ENCODE results near the gene IRAK3.
"Not testable (repeated sequence)": the region's sequence is repeated elsewhere in the genome, so short reads cannot be mapped to it uniquely, and the experiment has no call there.

IRAK3 gene

DNA sequence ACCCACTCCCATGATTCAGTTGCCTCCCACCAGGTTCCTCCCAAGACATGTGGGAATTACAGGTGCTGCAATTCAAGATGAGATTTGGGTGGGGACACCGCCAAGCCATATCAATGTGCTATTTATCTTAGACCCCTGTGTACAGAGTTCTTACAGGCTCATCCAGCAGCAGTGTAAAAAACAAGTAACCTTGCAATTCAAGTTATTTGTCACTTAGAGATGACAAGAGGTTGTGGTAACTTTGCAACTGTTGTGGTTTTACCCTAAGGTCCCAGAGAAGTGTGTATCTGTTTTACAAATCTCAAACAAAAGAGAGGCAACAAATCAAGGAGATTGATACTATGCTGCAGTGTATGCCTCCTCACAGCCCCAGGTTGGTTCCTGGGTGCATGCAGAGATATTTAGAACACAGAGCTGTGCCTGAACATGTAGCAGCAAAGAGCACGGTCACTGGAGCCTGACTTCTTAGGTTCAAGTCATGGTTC is 101.7 kb downstream of the IRAK3 start:
- DNase-seq: peak in 1 of 3 donors; percentile 9
- Histone ChIP-seq H3K27me3 (replicated peaks; ENCODE audit: control insufficient read depth, insufficient read depth, low read length, poor library complexity, severe bottlenecking) (no peaks in the 10 kb centered on the region), H3K36me3 (ENCODE audit: control insufficient read depth, insufficient read depth, low read length) (no peaks in the 10 kb centered on the region), H3K9me3 (ENCODE audit: control insufficient read depth, low read length) (no peaks in the 10 kb centered on the region), H3K27ac (ENCODE audit: insufficient read depth, low read length, poor library complexity, severe bottlenecking) (no peak overlapping the region), H3K4me3 (ENCODE audit: insufficient read depth, low read depth, low read length, poor library complexity, severe bottlenecking) (no peak overlapping the region), H3K4me1 (ENCODE audit: control insufficient read depth, insufficient read depth, low read length, poor library complexity, severe bottlenecking) (peaks cover 45% of the 10 kb centered on the region)

DNA sequence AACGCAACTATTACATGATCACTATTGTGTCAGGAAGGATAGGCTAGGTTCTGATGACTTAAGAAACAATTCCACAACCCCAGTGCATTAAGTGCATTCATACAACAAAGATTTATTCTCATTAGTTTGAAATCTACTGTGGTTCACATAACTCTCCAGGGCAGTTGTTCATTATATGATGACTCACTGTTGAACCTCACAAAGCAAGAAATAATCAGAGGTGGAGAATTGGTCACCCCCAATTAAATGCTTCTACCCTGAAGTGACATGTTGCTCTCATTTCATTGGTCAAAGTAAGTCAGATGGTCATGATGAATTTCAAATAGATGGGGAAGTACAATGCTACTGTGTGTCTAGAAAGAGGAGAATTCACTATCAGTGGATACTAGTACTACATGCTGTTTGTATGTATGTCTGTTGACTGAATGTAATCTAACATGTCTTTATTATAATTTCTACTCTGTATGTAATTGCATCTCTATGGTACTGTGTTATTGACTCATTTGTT is 107.2 kb downstream of the IRAK3 start:
- Histone ChIP-seq H3K4me3 (ENCODE audit: insufficient read depth, low read depth, low read length, poor library complexity, severe bottlenecking) (no peak overlapping the region), H3K4me1 (ENCODE audit: control insufficient read depth, insufficient read depth, low read length, poor library complexity, severe bottlenecking) (peaks cover 14% of the 10 kb centered on the region), H3K27me3 (replicated peaks; ENCODE audit: control insufficient read depth, insufficient read depth, low read length, poor library complexity, severe bottlenecking) (no peaks in the 10 kb centered on the region), H3K9me3 (ENCODE audit: control insufficient read depth, low read length) (no peaks in the 10 kb centered on the region), H3K36me3 (ENCODE audit: control insufficient read depth, insufficient read depth, low read length) (no peaks in the 10 kb centered on the region), H3K27ac (ENCODE audit: insufficient read depth, low read length, poor library complexity, severe bottlenecking) (no peak overlapping the region)
- DNase-seq: no peak

GRCh38 chr12:66297080-66297479 is 108.1 kb downstream of the IRAK3 start:
- Histone ChIP-seq H3K9me3 (ENCODE audit: control insufficient read depth, low read length) (no peaks in the 10 kb centered on the region), H3K4me1 (ENCODE audit: control insufficient read depth, insufficient read depth, low read length, poor library complexity, severe bottlenecking) (peaks cover 11% of the 10 kb centered on the region), H3K36me3 (ENCODE audit: control insufficient read depth, insufficient read depth, low read length) (no peaks in the 10 kb centered on the region), H3K4me3 (ENCODE audit: insufficient read depth, low read depth, low read length, poor library complexity, severe bottlenecking) (no peak overlapping the region), H3K27me3 (replicated peaks; ENCODE audit: control insufficient read depth, insufficient read depth, low read length, poor library complexity, severe bottlenecking) (no peaks in the 10 kb centered on the region), H3K27ac (ENCODE audit: insufficient read depth, low read length, poor library complexity, severe bottlenecking) (no peak overlapping the region)
- no peak for DNase-seq

- Histone ChIP-seq H3K9me3 (ENCODE audit: control insufficient read depth, low read length) (no peaks in the 10 kb centered on the region), H3K4me3 (ENCODE audit: insufficient read depth, low read depth, low read length, poor library complexity, severe bottlenecking) (no peak overlapping the region), H3K36me3 (ENCODE audit: control insufficient read depth, insufficient read depth, low read length) (no peaks in the 10 kb centered on the region), H3K27ac (ENCODE audit: insufficient read depth, low read length, poor library complexity, severe bottlenecking) (no peak overlapping the region), H3K27me3 (replicated peaks; ENCODE audit: control insufficient read depth, insufficient read depth, low read length, poor library complexity, severe bottlenecking) (no peaks in the 10 kb centered on the region), H3K4me1 (ENCODE audit: control insufficient read depth, insufficient read depth, low read length, poor library complexity, severe bottlenecking) (peaks cover 7% of the 10 kb centered on the region)
- no peak for DNase-seq
These were observed 108.9 kb downstream of the IRAK3 start for GRCh38 chr12:66297923-66298322.

DNA sequence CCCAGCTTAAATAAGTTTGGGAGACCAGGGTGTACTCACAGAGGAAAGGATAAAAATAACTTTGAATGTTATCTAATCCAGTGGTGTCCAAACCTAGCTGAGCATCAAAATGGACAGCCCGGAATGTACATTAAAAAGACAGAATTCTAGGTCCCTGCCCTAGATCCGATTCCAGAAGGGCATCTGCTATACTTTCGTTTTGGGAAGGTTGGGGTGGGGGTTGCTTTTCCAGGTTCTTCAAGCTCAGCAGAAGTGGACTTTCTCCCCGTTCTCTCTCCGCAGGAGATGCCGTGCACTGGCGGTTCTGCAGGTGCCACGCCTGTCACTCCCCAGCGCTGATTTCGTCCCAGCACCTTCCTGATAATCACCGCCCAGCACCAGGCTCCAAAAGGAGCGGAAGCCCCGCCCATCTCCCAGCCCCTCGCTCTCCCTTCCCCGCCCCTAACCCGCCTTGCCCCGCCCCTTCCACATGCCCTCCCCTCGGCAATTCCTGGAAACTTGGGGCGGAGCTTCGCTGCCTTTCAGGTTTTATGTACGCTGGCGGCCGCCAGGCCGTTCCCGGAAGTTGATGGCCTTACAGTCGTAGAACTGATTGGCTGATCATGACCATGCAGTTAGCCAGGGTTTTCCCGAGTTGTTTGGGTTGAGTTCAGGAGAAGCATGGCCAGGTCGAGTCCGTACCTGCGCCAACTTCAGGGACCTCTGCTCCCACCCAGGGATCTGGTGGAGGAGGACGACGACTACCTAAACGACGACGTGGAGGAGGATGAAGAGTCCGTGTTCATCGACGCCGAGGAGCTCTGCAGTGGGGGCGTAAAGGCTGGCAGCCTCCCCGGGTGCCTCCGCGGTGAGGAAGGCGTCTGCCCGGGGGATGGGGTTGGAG is 113.2 kb downstream of the IRAK3 start, which contains the start of gene HELB:
HELB (plus strand) TSS at position 550 of the 883 bp plus-strand sequence; CDS start at position 661, 111 bp downstream.
- no peaks in the 10 kb centered on the region for H3K9me3 ChIP-seq (ENCODE audit: control insufficient read depth, low read length)
- peaks cover 14% of the 10 kb centered on the region for H3K4me1 ChIP-seq (ENCODE audit: control insufficient read depth, insufficient read depth, low read length, poor library complexity, severe bottlenecking)

DNA sequence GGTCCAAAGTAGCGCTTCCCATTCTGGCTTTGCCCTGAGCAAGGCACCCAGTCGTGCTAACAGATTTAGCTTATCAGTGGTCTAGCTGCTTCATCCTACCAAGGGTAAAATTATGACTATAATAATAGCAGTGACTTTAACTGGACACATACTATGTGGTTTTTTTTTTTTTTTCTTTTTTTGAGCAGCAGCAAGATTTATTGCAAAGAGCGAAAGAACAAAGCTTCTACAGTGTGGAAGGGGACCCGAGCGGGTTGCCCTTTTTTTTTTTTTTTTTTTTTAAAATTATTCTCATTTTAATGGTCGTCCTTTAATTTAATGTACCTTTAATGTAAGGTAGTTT is 113.8 kb downstream of the IRAK3 start:
- H3K4me1 ChIP-seq (ENCODE audit: control insufficient read depth, insufficient read depth, low read length, poor library complexity, severe bottlenecking): peaks cover 12% of the 10 kb centered on the region
- peak overlapping the region; percentile 88 for H3K27ac ChIP-seq (ENCODE audit: insufficient read depth, low read length, poor library complexity, severe bottlenecking)
- no peaks in the 10 kb centered on the region for H3K27me3 ChIP-seq (replicated peaks; ENCODE audit: control insufficient read depth, insufficient read depth, low read length, poor library complexity, severe bottlenecking)
- no peaks in the 10 kb centered on the region for H3K9me3 ChIP-seq (ENCODE audit: control insufficient read depth, low read length)
- peak overlapping the region; percentile 85 for H3K4me3 ChIP-seq (ENCODE audit: insufficient read depth, low read depth, low read length, poor library complexity, severe bottlenecking)
- DNase-seq: no peak
- H3K36me3 ChIP-seq (ENCODE audit: control insufficient read depth, insufficient read depth, low read length): peaks cover 11% of the 10 kb centered on the region

More for the DNA sequence above, 113.2 kb downstream of the IRAK3 start, which contains the start of gene HELB:
- H3K27ac ChIP-seq (ENCODE audit: insufficient read depth, low read length, poor library complexity, severe bottlenecking): peak within 1 kb of the TSS; percentile 88
- peaks cover 6% of the 10 kb centered on the region for H3K36me3 ChIP-seq (ENCODE audit: control insufficient read depth, insufficient read depth, low read length)
- H3K27me3 ChIP-seq (replicated peaks; ENCODE audit: control insufficient read depth, insufficient read depth, low read length, poor library complexity, severe bottlenecking): no peaks in the 10 kb centered on the region
- peak; percentile 92 to 97 (median 96) for DNase-seq
- H3K4me3 ChIP-seq (ENCODE audit: insufficient read depth, low read depth, low read length, poor library complexity, severe bottlenecking): peak within 1 kb of the TSS; percentile 85

DNA sequence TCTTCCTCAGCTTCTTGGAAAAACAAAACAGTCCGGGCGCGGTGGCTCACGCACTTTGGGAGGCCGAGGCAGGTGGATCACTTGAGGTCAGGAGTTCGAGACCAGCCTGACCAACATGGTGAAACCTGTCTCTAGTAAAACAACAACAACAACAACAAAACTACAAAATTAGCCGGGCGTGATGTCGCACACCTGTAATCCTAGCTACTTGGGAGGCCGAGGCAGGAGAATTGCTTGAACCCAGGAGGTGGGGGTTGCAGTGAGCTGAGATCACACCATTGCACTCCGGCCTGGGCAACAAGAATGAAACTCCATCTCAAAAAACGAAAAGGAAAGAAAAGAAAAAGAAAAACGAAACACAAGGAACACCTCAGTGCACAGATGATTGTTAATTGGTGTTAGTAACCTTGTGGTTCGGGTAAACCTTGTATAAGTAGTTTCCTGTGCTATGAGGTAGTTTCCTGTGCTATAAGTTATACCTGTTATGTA is 114.3 kb downstream of the IRAK3 start:
- Histone ChIP-seq H3K4me3 (ENCODE audit: insufficient read depth, low read depth, low read length, poor library complexity, severe bottlenecking) (peak overlapping the region; percentile 85), H3K4me1 (ENCODE audit: control insufficient read depth, insufficient read depth, low read length, poor library complexity, severe bottlenecking) (peaks cover 12% of the 10 kb centered on the region), H3K36me3 (ENCODE audit: control insufficient read depth, insufficient read depth, low read length) (peaks cover 16% of the 10 kb centered on the region), H3K27ac (ENCODE audit: insufficient read depth, low read length, poor library complexity, severe bottlenecking) (peak overlapping the region; percentile 88)
- H3K27me3 ChIP-seq (replicated peaks; ENCODE audit: control insufficient read depth, insufficient read depth, low read length, poor library complexity, severe bottlenecking); H3K9me3 ChIP-seq (ENCODE audit: control insufficient read depth, low read length); DNase-seq: not testable (repeated sequence)
